ENCODE data around the gene FBXO38.

The FBXO38 gene, protein sequence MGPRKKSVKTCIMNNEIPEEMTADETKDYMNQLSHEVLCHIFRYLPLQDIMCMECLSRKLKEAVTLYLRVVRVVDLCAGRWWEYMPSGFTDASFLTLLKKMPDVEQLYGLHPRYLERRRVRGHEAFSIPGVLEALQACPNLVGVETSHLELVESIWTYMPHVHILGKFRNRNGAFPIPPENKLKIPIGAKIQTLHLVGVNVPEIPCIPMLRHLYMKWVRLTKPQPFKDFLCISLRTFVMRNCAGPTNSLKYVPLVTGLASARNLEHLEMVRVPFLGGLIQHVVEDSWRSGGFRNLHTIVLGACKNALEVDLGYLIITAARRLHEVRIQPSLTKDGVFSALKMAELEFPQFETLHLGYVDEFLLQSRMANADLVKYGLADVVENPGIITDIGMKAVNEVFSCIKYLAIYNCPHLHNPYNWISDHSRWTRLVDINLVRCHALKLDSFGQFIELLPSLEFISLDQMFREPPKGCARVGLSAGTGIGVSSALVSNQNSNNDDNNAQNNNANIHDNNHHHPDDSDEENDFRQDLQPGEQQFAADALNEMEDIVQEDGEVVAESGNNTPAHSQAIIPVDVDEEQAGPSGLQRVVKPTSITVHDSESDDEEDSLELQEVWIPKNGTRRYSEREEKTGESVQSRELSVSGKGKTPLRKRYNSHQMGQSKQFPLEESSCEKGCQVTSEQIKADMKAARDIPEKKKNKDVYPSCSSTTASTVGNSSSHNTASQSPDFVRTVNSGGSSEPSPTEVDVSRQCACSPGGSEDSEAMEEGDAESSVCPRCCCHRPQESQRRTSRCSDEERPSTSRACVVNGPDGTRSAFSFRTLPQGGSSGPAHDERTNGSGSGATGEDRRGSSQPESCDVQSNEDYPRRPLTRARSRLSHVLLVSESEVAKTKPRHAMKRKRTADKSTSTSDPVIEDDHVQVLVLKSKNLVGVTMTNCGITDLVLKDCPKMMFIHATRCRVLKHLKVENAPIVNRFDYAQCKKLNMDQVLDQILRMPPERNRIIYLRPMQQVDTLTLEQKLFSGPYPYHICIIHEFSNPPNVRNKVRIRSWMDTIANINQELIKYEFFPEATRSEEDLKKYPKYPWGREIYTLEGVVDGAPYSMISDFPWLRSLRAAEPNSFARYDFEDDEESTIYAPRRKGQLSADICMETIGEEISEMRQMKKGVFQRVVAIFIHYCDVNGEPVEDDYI

DNA sequence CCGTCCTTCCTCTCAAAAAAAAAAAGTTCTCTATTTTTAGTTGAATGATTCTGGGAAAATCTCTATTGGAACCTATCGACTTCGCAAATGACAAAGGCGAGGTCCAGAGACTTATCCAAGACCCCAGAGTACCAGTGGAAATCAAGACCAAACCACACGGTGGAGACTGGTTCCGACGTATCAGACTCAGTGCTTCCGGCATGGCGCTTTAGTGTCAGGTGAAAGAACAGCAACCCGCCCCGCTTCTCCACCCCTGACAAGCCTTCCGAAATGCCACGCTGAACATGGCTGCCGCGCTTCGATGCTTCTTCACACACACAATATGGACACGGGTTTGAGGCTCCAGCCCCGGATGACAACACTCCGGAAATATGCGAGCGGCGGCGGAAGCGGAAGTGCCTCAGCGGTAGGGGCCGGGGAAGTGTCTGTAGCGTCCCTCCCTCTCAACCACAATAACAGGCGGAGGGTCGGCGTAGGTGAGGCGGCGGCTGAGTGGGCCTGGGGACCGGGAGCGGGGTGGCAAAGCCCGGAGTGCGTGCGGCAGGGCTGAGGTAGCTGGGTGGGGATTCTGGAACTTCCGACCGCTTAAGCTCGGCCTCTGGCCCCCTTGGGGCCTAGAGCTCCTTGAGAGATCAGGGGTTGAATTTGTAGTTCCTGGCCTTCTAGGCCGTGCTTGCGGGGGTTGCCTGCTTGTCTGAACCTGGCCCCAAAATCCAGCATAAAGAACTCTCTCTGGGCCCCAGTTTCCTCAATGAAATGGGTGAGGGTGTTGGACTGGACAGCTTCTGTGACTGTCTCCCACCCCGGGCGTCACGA is at the start of gene FBXO38:
FBXO38 (plus strand) TSS at position 395 of the 816 bp plus-strand sequence. CDS start 10,819 bp downstream, outside the sequence.
- DNase-seq, result peak; percentile 50 to 98 (median 93)

DNA sequence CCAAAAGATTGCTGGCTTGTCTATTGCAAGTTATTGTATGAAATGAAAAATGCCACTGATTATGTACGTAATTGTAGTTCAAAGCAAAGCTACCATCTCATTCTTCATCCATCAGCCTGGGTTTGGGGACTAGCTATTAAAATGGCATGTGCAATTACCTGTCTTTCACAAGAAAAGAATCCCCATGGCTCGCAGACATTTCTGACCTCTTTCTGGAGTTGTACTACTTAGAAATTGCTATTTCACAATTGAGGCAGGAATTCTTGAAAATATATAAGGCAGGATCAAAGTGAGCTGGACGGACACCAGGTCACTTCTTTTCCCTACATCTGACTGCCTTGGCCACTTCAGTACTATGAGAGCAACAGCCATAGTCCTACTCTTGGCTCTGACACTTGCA is 48.5 kb upstream of the FBXO38 start, which contains the start of gene SPINK9:
SPINK9 (plus strand) TSS at position 301 of the 400 bp plus-strand sequence; CDS start at position 356, 55 bp downstream.
- no peak for DNase-seq

DNA sequence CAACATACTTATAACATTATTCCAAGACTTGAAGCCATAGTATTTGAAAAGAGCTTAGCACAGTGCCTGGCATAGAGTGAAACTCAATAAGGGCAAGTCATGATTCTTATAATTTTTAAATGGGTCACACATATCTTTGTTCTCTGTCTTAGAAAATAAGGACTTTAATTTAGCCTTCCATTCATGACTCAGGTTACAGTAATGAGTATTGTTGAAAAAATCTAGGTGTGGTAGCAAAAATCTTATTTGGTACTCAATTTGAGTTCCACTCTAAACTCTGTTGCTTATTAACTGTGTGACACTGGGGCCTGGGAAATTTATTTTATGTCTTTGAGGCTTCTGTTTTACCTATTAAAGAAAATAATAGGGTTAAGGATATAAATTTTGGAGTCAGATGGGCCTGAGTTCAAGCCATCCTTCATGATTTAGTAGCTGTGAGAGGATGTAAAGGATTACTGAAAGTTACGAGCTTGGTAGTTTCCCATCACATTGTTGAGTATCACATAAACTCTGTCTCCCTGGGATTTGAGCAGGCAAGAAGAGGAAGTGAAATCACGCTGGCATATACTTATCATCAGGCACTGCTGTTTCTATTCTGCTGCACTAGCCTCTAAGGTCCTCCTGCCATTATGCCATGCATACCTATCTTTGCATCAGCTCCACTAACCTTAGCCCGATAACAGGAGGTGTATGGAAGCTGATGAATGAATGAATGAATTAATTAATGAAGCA is 46.9 kb upstream of the FBXO38 start:
- no peak for DNase-seq

DNA sequence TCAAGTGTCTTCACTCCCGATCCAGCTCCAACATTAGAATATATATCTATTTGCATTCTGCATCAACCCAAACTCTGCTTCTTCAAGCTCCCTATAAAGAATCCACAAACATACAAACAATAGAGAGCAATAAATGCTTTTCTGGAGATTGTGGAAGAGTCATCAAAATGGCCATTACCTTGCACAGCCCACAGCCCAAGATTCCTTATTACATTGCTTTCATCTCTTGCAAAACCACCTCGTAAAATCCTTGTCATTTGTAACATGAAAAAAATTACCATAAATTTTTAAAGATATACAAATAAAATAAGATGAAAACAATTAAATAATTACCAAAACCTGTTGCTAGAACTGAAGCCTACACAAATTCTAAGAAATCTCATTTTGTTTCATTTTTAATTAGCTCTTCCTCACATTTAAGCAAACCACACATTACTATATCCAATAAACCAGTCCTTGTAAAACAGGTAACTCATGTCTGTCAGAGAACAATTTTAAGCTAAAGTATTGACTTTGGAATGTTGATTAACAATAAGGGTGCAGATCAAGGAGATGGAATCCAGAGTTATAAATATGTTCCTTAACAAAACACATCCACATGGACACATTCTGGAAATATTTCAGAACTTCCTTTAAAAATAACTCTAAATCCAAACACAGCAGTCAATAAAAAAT is 41.2 kb upstream of the FBXO38 start:
- no peak for DNase-seq

DNA sequence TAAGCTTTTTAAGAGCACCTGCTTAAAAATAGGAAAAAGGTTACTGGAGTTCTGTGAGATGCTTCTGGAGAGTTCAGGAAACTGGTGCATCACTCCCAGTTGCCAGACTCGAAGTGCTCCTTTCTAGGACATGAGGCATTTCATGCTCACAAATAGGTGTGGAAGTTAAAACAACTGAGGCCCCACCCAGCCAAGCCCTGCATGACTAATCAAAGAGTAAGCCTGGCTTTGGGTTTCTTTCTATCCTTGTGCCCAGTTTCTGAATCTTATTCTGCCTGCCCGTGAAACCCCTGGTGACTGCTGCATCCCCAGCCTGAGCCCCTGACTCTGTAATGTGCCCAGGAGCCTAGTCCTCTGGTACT is 40.7 kb upstream of the FBXO38 start:
- DNase-seq, result no peak

DNA sequence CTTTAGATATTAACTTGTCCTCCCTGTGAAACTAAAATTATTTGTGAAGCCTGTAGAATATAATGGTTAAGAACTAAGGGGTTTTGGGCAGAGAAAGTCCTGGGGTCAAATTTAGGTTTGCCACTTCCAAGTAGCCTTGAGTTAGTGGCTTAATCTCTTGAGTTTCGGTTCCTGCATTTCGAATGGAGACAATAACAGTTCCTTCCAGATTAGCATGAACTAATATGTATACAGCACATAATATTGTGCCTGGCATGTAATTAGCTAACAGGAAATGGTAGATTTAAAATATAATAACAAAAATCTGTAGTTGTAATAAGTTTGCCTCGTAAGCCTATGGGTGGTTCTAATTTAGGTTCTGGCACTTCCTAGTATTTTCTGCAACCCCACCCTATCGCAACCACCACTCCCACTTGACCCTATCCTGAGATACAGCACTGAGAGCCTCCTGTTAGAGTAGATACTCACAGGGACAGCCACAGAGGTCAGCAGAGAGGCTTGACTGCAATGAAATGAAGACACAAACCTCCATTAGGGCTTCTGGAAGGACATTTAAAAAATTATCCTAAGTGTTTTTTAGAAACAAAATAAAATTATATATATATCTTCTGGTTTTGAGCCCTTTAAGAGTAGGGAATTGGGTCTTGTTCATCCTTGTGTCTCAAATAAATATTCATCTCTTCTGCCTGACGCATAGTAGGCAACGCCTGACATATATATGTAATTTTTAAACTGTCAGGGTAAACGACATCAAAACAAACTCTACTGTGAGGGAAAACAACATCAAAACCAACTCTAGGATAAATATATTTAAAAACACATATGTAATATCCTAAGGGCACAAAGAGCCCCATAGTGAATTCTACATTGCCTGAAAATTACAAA is 39.9 kb upstream of the FBXO38 start:
- DNase-seq, result no peak

DNA sequence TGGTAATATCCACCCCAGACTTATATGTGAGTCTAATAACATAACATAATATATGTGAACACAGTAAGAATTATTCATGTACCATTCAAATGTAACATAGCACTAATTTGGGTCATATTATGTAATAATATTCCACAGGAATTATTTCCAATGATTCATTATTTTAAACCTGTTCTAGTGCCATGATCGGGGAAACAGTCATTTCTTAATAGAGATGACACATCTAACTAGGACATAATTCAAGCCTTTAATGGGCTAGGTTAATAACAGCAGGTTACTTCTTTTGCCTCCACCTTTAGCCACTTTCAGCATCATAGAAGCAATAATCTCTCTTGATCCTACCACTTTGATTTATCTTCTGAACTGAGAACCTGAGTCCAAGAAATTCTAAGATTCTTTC is 36.1 kb upstream of the FBXO38 start:
- DNase-seq, result no peak

DNA sequence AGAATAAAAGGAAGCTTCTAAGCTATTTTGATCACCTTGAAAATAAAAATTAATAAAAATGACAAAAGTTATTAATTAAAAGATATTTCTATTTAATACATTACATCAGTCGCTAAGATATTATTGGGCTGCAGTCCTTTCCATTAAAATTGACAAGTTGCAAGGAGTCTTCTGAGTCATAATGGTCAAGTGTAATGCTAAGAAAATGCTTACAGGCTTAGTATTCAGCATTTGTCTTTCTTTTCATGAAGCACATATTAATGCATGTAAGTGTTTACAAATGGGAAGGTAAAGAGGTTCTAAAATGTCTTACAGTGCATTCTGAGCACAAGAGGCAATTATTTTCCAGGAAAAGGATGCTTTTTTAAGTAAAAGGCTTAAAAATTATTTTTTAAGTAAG is 31.1 kb upstream of the FBXO38 start:
- no peak for DNase-seq

DNA sequence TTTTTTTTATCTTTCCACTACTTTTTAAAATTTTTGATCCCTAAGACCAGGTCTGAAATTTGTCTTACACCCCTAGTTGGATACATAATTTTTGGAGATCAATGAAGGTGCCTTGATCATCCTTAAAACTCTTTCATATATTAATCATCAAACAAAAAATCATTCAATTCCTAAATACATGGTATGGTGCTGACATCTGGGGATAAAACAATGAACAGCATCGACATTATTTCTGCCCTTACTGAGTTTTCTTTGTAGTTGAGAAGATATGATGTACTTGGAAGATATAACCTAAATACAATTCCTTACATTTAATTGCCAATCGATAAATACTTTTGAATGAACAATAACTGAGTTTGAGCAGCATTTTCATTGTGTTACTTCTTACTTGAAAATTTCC is 30.1 kb upstream of the FBXO38 start:
- DNase-seq, result no peak

DNA sequence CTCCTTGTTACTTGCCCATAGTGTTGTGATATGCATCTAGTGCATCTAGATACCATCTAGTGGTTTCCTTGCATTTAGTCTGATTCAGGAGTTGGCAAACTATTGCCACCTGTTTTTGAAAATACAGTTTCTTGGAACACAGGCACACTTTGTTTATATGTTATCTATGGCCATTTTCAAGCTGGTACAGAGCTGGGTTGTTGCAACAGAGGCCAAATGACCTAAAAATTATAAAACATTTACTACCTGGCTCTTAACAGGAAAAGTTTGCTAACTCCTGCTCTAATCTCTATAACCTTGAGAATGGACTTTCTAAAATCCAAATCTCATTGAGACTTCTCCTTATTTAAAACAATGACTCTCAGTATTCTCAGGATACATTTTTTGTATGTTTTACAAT is 19.4 kb upstream of the FBXO38 start:
- no peak for DNase-seq

DNA sequence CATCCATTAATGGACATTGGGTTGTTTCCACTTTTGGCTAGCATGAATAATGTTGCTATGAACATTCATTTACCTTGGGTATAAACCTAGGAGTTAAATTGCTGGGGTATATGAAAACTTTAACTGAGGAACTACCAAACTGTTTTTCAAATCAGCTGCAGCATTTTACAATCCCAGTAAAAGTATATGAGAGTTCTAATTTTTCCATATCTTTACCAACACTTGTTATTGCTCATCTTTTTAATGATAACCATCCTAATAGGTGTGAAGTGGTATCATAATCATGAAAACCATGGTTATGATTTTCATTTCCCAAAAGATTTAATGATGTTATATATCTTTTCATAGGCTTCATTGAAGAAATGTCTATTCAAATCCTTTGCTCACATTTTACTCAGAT is 15.5 kb upstream of the FBXO38 start:
- DNase-seq, result no peak

DNA sequence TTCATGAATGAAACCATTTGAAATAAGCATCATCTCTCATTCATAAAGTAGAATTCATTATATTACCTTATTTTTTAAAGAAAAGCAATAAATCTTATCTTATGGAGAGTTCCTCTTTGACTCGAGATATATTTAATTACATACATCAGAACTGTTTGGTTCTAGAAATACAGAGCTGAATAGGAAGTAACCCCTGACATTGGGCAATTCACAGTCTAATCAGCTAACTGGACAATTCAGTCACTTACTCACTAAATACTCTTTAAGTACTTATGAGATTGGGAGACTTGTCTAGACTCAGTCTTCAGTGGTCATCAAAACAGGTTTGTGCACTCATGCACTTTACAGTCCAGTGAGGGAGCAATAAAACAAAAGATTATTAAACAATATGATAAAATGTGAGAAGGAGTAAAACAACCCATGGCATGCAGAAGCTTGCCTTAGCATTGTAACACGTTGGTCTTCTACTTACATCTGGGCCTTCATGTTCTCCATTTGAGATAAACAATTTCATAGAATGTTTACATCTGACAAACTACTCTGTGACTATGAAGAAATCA is 11.5 kb upstream of the FBXO38 start:
- no peak for DNase-seq

DNA sequence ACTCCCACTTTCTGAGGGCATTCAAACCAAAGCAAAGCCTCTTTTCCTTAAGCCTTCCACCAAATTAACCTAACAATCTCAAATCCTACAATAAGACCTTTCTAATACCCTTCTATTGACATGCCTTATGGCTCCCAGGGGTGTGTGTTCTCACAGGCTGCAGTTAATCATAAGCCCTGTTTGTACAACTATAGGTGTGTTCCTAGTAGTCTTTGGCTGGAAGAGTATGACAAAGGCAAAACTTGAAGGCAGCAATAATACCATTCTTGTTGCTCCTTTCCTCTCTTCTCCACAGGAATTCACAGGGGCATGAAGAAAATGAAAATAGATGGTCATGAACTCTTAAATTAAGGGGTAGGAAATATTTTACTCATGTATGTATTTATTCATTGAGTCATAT is 10.9 kb upstream of the FBXO38 start:
- DNase-seq, result no peak

DNA sequence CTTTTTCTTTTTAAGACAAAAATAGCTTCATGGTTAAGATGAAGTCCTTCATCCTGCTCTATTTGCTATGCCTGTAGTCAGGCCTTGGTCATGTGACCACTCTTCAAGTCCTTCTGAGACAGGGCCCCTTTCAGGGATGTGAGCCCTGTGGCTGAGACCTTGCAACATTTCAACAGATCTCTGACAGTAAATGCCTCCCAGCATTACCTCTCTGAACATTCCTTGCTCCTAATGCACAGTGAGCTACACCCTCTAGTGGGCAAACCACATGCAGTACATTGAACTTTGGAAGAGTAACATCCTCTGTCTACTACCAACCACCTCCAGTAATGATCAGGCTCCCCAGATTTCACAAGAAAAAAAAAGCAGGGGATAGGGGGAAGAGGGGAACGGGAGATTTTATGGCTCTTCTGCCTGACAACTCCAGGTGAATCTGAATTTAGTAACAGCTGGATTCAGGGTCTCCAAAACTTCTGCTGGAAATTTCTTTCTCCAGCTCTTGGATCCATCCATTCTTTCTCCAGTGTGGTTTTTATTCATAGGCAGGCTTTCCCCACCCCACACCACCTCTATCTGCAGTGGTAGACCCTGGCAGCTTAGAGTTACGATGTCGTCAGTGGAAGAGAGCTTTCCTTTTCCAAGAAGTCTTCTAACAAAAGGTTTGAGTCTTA is 8.9 kb upstream of the FBXO38 start:
- peak in 24 of 58 donors; percentile 1 to 33 (median 7) for DNase-seq

DNA sequence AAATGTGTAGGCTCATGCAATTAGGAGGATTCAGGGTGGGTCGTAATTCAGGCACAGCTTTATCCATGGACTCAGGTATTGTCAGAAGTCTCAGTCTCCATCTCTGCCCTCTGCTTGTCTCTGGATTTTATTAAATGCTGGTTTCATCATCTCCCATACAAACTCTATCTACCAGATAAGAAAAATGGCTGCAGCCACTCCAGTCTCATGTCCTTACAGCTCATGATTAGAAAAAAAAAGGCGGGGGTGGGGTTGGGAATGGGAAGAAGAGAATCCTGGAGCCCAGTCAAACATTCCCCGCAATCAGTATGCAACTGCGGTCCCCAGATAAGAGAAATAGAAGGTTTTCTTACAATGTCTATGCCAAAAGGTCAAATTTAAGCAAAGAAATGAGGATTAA is 7.6 kb upstream of the FBXO38 start:
- no peak for DNase-seq

DNA sequence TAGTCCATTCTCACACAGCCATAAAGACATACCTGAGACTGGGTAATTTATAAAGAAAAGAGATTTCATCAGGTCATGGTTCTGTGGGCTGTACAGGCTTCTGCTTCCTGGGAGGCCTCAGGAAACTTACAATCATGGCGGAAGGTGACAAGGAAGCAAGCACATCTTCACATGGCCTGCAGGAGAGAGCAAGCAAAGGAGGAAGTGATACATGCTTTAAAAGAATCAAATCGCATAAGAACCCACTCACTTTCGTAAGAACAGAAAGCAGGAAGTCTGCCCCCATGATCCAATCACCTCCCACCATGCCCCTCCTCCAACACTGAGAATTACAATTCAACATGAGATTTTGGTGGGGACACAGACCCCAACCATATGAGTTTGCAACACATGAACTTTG is 5.1 kb upstream of the FBXO38 start:
- DNase-seq, result no peak

DNA sequence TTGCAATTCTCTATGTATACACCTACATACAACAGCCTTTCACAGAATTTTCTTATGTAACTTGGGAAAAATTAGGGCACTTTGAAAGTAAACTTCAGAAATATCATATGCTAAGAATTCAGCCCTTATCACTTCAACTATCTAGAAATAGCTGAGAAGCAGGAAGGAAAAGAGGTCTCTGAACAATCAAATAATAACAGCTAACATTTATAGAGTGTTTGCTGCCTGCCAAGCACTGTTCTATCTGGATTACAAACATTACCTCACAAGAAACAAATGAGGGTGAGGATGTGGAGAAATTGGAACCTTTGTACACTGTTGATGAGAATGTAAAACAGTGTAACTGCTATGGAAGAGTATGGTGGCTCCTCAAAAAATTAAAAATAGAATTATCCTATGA is 4.4 kb upstream of the FBXO38 start:
- no peak for DNase-seq

DNA sequence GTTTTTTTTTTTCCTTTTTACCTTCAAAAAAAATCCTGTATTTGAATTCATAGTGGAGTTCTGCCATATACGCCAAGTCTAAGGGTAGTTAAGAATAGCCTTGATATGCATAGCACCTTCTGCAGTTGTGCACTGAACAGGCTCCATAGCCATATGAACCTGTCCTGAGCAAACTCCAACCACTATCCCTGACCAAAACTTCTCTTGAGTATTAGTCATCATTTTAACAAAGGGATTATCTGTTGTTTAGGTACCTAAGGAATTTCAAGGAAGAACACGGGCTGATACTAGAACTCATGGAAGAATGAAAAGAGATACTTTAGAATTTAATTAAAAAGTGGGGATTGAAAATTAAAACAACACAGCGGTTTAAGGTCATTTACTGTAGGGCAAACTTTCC is 1.9 kb upstream of the FBXO38 start:
- DNase-seq, result no peak
